Activated CD8-positive, alpha-beta memory T cell treated with anti-CD3 and anti-CD28 coated beads for 1 hour (primary cell): ENCODE measurements around the gene CCSER1.

Experiments used
- DNase-seq, 2 donors: peaks; one replicate each; pipeline ENCODE4 v3.0.0-alpha.2; 2020; ENCODE audit warnings: low read depth in 1 of 2; ENCODE audit errors: extremely low read depth in 1 of 2

The CCSER1 gene

DNA sequence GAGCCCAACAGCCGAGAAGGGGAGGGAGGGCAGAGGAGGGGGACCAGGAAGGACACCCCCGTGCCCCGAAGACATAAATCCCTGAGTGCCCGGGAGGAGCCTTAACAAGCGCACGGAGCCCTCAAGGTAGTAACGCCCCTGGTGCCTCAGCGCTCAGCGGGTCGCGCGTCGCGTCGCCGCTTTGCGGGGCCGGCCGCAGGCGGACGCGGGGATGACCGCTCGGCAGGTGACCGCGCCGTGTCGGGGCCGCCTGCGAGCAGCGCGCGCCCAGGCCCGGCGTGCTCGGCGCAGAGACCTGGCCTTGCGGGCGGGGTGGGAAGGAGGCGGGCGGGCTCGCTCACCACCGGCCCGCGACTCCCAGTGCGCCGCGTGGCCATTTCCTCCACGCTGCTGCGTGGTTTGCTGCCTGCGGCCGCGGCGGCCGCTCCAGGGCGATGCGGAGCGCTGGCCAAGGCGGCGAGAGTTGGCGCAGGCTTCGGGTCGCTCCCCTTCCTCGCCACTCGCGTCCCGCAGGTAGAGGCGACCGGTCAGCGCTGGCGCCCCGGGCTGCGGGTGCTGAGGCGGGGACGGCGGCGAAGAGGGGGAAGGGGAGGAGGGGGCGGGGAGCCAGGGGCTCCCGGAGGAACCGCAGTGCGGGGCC lies 632 bp downstream of the CCSER1 start:
- no peak for DNase-seq

DNA sequence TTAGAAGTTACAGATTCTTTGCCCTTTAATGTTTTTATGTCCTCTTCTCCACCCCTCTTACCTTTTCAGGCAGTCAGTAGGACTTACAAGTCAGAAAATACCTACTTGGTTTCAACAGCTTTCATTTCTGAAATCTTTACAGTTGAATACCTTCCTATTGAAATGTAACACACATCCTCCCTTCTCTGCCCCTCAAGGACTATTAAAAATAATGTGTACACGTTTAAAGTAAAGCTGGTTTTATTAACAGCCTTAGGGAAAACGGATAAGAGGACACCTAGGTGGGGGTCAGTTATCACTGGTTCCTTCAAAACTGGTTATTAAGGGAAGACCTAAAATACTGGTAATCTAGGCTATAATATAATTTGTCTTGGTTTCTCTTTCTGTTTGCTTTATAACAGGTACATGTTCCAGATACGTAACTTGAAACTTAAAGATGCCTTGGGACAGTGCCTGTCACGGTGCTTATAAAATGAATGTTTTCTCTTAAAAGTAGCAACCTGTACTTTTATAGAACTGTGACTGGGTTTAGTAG lies 1.8 kb downstream of the CCSER1 start:
- DNase-seq = no peak

- DNase-seq = no peak
These were observed 2.9 kb downstream of the CCSER1 start for GRCh38 chr4:90130076-90130475.

GRCh38 chr4:90137555-90137954 lies 10.4 kb downstream of the CCSER1 start:
- no peak for DNase-seq

DNA sequence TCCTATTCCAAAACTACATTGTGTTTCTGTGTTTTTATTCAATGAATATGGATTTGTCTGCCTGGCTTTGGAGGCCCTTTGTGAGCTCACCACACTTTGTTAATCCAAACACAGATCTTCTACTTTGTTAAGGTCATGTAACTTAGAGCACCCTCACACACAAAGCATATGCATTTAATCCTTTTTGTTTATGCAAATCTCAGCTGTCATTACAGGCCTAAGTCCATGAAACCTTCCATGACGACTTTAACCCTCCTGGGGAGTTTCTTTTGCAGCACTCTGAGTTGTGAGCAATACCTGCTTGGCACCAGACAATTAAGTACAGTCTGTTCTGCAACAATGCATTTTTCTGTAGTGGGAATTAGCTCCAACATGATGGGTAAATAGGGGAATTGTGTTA lies 14.9 kb downstream of the CCSER1 start:
- no peak for DNase-seq

GRCh38 chr4:90145319-90145718 lies 18.1 kb downstream of the CCSER1 start:
- DNase-seq = no peak

DNA sequence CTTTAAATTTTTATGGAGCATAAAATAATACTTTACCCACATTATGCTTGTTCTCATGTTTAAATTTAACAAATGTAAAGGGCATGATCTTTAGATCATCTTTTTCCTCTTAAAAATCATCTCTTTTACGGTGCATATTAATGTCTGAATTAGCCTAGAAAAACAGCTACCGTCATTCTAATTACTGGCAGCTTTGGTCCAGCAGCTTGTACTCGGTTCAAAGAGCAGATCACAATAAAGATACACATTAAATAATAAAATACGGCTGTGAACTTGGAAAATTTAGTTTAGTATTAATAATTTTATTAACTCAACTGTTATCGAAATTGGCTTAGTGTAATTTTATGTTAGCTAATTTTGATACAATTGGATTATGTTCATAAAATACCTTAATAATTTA lies 19.1 kb downstream of the CCSER1 start:
- DNase-seq = no peak

DNA sequence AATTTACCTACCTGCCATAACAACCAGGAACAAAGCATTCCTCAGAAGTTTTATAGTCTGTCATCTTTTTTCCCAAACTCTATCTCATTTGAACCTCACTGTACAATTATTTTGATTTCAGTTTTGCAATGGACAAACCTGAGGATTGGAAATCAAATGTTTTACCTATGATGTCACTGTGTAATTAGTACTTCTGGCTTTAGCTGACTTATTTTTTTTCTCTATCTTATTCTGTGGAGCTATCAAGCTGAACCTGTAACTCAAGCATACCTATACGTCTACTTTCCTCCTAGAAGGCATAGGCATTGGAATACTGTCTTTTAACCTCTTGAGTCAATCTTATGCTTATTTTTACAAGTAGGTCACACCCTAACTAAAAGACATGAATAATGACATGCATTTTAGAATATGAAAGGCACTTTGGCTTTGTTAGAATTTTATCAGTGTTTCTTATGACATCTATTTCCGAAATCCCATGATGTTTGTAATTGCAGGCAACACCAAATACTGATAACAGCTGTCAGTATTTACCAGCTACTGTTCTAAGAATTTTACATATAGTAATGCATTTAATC lies 21.5 kb downstream of the CCSER1 start:
- no peak for DNase-seq

DNA sequence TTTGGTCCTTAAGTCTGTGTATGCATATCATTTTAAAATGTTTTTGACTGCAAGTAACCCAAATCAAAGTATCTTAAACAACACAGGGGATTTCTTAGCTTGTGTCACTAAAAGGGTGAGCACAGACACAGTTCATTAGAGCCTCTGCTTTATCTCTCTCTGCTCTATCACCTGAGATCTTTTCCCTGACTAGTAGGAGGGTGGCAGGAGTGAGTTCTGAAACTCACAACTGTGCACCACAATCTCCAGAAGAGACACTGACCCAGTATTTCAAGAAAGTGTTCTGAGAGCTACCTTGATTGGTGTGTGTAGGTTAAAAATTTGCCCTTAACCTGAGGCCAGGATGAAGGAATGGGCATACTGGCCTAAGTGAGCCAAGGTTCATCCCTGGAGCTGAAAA lies 24.8 kb downstream of the CCSER1 start:
- DNase-seq = no peak

GRCh38 chr4:90159193-90159592 lies 32.0 kb downstream of the CCSER1 start:
- no peak for DNase-seq

DNA sequence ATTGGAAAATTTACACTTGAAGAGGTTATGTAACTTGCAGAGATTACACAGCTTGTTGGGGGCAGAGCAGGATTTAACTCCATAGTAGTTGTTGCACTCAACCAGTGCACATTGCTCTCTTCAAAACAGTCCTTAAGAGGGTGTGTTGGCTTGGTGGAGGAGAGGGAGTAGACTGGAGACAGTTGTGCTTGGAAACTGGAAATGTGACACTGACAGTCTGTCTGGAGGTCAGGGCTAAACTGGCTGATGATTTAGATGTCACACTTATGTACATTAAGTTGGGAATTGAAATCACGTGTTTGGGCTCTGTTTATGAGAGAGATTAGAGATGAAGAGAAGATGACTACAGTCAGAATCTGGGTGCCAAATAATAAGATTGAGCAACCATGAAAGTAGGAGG lies 32.9 kb downstream of the CCSER1 start:
- DNase-seq = no peak

DNA sequence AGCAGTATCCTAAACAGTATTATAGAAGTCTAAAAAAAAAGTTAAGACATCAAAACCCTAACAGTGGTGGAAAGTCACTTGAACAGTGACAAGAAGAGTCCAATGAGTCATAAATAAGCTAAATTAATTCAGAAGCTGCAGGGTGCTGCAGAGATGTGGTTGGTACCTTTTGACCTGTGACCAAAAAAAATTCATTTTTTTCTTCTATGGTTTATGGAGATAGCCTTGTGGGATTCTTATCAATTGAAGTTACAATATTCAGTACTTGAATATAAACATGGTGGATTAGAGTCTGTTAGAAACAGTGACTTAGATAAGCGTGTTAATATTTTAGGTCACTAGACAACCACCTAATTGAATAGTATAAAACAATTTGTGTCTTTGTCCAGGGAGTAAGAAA lies 35.4 kb downstream of the CCSER1 start:
- no peak for DNase-seq

- no peak for DNase-seq
These were observed 36.7 kb downstream of the CCSER1 start for GRCh38 chr4:90163872-90164271.

- DNase-seq = no peak
These were observed 38.7 kb downstream of the CCSER1 start for GRCh38 chr4:90165883-90166282.

- DNase-seq = no peak
These were observed 44.3 kb downstream of the CCSER1 start for GRCh38 chr4:90171491-90171890.

DNA sequence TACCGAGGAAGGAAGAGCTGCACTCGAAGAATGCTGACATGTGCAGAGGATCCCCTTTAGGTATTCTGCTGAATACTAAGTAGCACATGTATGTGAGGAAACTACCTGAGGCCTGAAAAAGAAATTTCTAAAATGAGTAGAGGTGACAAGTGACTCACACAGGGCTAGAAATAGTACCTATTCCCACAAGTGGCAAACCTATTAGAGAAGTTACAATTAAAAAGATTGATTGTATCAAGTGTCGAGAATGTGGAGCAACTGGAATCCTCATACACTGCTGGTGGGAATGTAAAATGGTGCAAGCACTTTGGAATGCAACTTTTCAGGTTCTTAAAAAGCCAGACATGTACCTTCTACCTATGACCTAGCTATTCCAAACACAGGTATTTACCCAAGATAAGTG lies 47.4 kb downstream of the CCSER1 start:
- no peak for DNase-seq

- no peak for DNase-seq
These were observed 54.5 kb downstream of the CCSER1 start for GRCh38 chr4:90181644-90182043.

DNA sequence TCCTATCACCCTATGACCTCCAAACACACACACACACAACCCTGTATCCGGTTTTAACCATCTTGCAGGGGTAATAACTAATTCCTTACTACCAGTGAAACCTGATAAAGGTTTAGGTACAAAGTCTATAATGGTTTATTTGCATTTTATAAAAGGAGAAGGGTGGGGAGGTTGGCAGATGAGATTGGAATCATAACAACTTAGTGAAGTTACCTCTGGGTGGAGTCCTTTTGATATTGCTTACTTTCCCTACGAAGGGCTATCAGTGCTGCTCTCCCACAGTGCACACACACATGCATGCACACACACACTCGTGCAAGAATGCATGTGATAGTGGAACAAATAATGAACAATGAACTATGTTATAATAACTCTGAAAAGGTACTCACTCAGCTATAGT lies 56.1 kb downstream of the CCSER1 start:
- DNase-seq = no peak

GRCh38 chr4:90184560-90184959 lies 57.4 kb downstream of the CCSER1 start:
- no peak for DNase-seq

- no peak for DNase-seq
These were observed 58.2 kb downstream of the CCSER1 start for GRCh38 chr4:90185416-90185815.

- no peak for DNase-seq
These were observed 59.0 kb downstream of the CCSER1 start for GRCh38 chr4:90186229-90186628.

DNA sequence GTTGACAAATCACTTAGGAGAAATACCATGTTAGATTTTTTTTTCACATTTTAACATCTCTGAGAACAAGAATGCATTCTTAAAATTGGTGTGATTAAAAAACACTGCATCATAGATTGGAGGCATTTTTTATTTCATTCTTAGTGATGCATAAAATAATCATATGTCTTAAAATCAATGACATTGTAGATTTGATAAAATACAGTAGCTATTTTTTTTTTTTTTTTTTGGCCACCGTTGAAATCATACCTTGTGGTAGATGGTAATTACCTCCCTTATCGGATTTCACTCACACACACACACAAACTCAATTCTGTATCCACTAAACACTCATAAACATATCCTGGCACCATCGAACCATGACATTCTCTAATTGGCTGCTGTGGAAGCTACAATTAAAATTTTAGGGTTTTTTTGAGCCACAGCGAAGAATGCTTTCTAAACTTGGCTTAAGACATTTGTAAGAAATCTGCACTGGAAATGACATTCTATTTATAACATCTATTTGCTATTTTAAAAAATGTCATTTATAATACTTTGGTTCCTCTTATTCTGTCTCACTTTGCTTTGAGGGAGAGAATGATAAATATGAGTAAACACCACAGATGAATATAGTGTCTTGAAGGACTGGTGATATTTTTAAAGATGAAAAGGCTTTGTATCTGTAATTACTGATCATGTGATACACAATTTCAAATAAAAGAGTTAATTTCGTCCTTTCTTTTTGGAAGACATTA lies 60.1 kb downstream of the CCSER1 start:
- no peak for DNase-seq
